Esophagus muscularis mucosa (tissue), 4 donors: ENCODE measurements around the gene IFT122. TPM values are rescaled to one million over a fixed set of nuclear protein-coding genes. Genes with fewer than 3 reads are reported as not detected.

Experiments
- DNase-seq: peaks from one replicate; pipeline ENCODE4 v3.0.0-alpha.2; 2017; ENCODE audit errors: extremely low spot score
- H3K27ac ChIP-seq, 4 donors: fragments of 200-600 bp; sonication (generic); replicated peaks in 1 of 4; 1 replicate in 3 of 4; 2 replicates in 1 of 4; pipeline ENCODE4 v1.5.1; 2016 to 2019; ENCODE audit warnings: mild to moderate bottlenecking in 1 of 4
- H3K27me3 ChIP-seq, 4 donors: fragments of 200-600 bp; sonication (generic); one replicate each; pipeline versions ENCODE4 v1.5.1 to v1.6.0; 2016 to 2019
- H3K36me3 ChIP-seq, 4 donors: fragments of 200-600 bp; sonication (generic); one replicate each; pipeline ENCODE4 v1.5.1; 2016 to 2019
- H3K4me1 ChIP-seq, 4 donors: fragments of 200-600 bp; sonication (generic); one replicate each; pipeline ENCODE4 v1.5.1; 2016 to 2019
- H3K4me3 ChIP-seq, 4 donors: fragments of 200-600 bp; sonication (generic); 1 replicate in 2 of 4; 2 replicates in 2 of 4; pipeline ENCODE4 v1.5.1; 2016 to 2019; ENCODE audit warnings: mild to moderate bottlenecking in 4 of 4, moderate library complexity in 1 of 4
- H3K9me3 ChIP-seq, 4 donors: fragments of 200-600 bp; sonication (generic); 1 replicate in 3 of 4; 2 replicates in 1 of 4; pipeline ENCODE4 v1.5.1; 2016 to 2019
- CTCF ChIP-seq, 3 experiments: fragments of 200-600 bp in 2 of 3; fragments of 450-650 bp in 1 of 3; sonication (generic) in 2 of 3; IDR thresholded peaks; one replicate each; pipeline ENCODE4 v1.5.1; 2017 to 2019; ENCODE audit warnings: antibody characterized with exemption in 3 of 3, mild to moderate bottlenecking in 2 of 3, moderate library complexity in 1 of 3
- EP300 ChIP-seq: sonication (generic); formaldehyde crosslinking; IDR thresholded peaks from one replicate; pipeline ENCODE4 v1.6.1; 2017; ENCODE audit warnings: antibody characterized with exemption
- POLR2A ChIP-seq: fragments of 450-650 bp; IDR thresholded peaks from one replicate; pipeline ENCODE4 v1.6.1; 2017; ENCODE audit warnings: antibody characterized with exemption, moderate library complexity, mild to moderate bottlenecking, low read depth
- POLR2AphosphoS5 ChIP-seq, 2 donors: sonication (generic); formaldehyde crosslinking; IDR thresholded peaks; one replicate each; pipeline ENCODE4 v1.6.1; 2017; ENCODE audit warnings: antibody characterized with exemption in 2 of 2
- WGBS: methylation state at CpG from one replicate; pipeline ENCODE4 v1.1.5; 2018; 5-methylcytosine and 5-hydroxymethylcytosine counted together
- intact Hi-C: fragments of 100-400 bp; cut with DNase I; formaldehyde crosslinking; loops from one replicate; pipeline ENCODE4 v1.15.1; 2023
- total RNA-seq, 4 donors: library from RNA; depleted of rRNA; stranded (reverse); fragments of >200 nt; gene quantifications; one replicate each; pipeline versions ENCODE4 v1.1.0 to v1.2.1, GENCODE V29; 2016

IFT122 gene
- total RNA-seq, 4 donors from 2014 or later, result 19.5 to 32.8 (median 21.9) TPM

DNA sequence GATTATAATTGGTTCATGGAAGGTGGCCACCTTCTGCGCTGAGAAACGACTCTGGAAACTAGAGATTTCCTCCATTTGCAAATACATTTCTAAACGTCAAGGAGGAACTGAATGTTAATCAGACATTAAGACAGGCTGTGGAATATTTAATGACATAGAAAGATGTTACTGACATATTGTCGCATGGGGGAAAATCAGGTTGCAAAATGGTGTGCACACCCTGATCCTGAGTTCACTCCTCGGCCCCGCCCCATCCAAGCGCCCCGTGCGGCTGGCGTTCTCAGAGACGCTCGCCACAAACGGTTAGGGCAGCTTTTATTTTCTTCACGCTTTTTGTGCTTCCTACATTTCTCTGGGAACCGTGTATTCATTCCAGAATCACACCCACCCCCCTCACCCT is 113.7 kb downstream of the IFT122 start:
- H3K36me3 ChIP-seq, result peaks cover 5 to 36% (median 29%) of the 10 kb centered on the region in 4 donors
- WGBS, result 61% methylated on average over 15 of the region's 15 CpGs
- no peak overlapping the region for H3K4me3 ChIP-seq
- TF ChIP-seq POLR2AphosphoS5 (IDR thresholded peaks at IDR 0.05), result no peak
- no peak for TF ChIP-seq CTCF (IDR thresholded peaks at IDR 0.05)
- no peak for TF ChIP-seq POLR2A
- TF ChIP-seq EP300, result no peak
- intact Hi-C loops, result no loop called here
- H3K4me1 ChIP-seq, result peaks cover 41 to 57% (median 50%) of the 10 kb centered on the region in 4 donors
- DNase-seq, result no peak
- no peaks in the 10 kb centered on the region for H3K27me3 ChIP-seq
- no peak overlapping the region for H3K27ac ChIP-seq
- no peaks in the 10 kb centered on the region for H3K9me3 ChIP-seq

- 56% methylated on average over 13 of the region's 13 CpGs for WGBS
- no peaks in the 10 kb centered on the region for H3K27me3 ChIP-seq
- no peaks in the 10 kb centered on the region for H3K9me3 ChIP-seq
- intact Hi-C loops, result no loop called here
- peaks cover 47 to 65% (median 58%) of the 10 kb centered on the region in 4 donors for H3K4me1 ChIP-seq
- H3K27ac ChIP-seq, result peak overlapping the region in 2 of 4 donors; percentile 3 to 14
- peaks cover 5 to 44% (median 37%) of the 10 kb centered on the region in 4 donors for H3K36me3 ChIP-seq
- H3K4me3 ChIP-seq, result no peak overlapping the region
- DNase-seq, result no peak
- TF ChIP-seq CTCF (IDR thresholded peaks at IDR 0.05), result no peak
- no peak for TF ChIP-seq POLR2AphosphoS5 (IDR thresholded peaks at IDR 0.05)
- TF ChIP-seq EP300, result no peak
- TF ChIP-seq POLR2A, result no peak
These were observed 114.5 kb downstream of the IFT122 start for GRCh38 chr3:129554356-129555152.

- H3K27me3 ChIP-seq, result no peaks in the 10 kb centered on the region
- no peaks in the 10 kb centered on the region for H3K9me3 ChIP-seq
- intact Hi-C loops, result no loop called here
- peak overlapping the region in 1 of 4 donors; percentile 3 for H3K27ac ChIP-seq
- no peak for DNase-seq
- peaks cover 8 to 50% (median 43%) of the 10 kb centered on the region in 4 donors for H3K36me3 ChIP-seq
- TF ChIP-seq POLR2A (no peak), POLR2AphosphoS5 (IDR thresholded peaks at IDR 0.05) (no peak), CTCF (IDR thresholded peaks at IDR 0.05) (no peak), EP300 (no peak)
- peaks cover 53 to 71% (median 63%) of the 10 kb centered on the region in 4 donors for H3K4me1 ChIP-seq
- 86% methylated on average over 8 of the region's 15 CpGs for WGBS
- H3K4me3 ChIP-seq, result no peak overlapping the region
These were observed 115.1 kb downstream of the IFT122 start for GRCh38 chr3:129555153-129555550.

- H3K9me3 ChIP-seq, result no peaks in the 10 kb centered on the region
- H3K4me1 ChIP-seq, result peaks cover 59 to 78% (median 69%) of the 10 kb centered on the region in 4 donors
- H3K27me3 ChIP-seq, result no peaks in the 10 kb centered on the region
- 74% methylated on average over 10 of the region's 18 CpGs for WGBS
- peaks cover 10 to 56% (median 45%) of the 10 kb centered on the region in 4 donors for H3K36me3 ChIP-seq
- intact Hi-C loops, result no loop called here
- no peak overlapping the region for H3K27ac ChIP-seq
- TF ChIP-seq EP300, result no peak
- TF ChIP-seq POLR2AphosphoS5 (IDR thresholded peaks at IDR 0.05), result no peak
- no peak for TF ChIP-seq POLR2A
- TF ChIP-seq CTCF (IDR thresholded peaks at IDR 0.05), result no peak
- H3K4me3 ChIP-seq, result no peak overlapping the region
- no peak for DNase-seq
These were observed 115.8 kb downstream of the IFT122 start for GRCh38 chr3:129555616-129556357.
